Activated T-cell treated with anti-CD3 and anti-CD28 coated beads, Interleukin-2, amount 50 U/mL, for 24 hours (primary cell): ENCODE measurements around the gene RWDD3.

Source experiments
- DNase-seq: peaks from one replicate; pipeline ENCODE4 v3.0.0-alpha.2; 2020
- H3K27ac Mint-ChIP-seq: 2 replicates; pipeline ENCODE4 v1.8.0; 2020; ENCODE audit warnings: mild to moderate bottlenecking, mixed read lengths
- H3K27me3 Mint-ChIP-seq: 2 replicates; pipeline ENCODE4 v1.8.0; 2020; ENCODE audit warnings: mixed read lengths
- H3K36me3 Mint-ChIP-seq: 2 replicates; pipeline ENCODE4 v1.8.0; 2020; ENCODE audit warnings: low read depth, mixed read lengths
- H3K4me1 Mint-ChIP-seq: 2 replicates; pipeline ENCODE4 v1.8.0; 2020; ENCODE audit warnings: low read depth, mixed read lengths
- H3K4me3 Mint-ChIP-seq: 2 replicates; pipeline ENCODE4 v1.8.0; 2020; ENCODE audit warnings: mild to moderate bottlenecking, moderate library complexity, mixed read lengths
- H3K9me3 Mint-ChIP-seq: 2 replicates; pipeline ENCODE4 v1.8.0; 2020; ENCODE audit warnings: mixed read lengths

Gene RWDD3

GRCh38 chr1:95233737-95234500 is at the start of gene RWDD3:
Gene RWDD3 (plus strand): TSS chr1:95234210. CDS start chr1:95234231, 21 bp downstream.
- H3K4me3 Mint-ChIP-seq: peak within 1 kb of the TSS; percentile 86
- H3K36me3 Mint-ChIP-seq: peaks cover 30% of the 10 kb centered on the region
- H3K27me3 Mint-ChIP-seq: peaks cover 13% of the 10 kb centered on the region
- H3K27ac Mint-ChIP-seq: peak within 1 kb of the TSS; percentile 88
- H3K4me1 Mint-ChIP-seq: peaks cover 45% of the 10 kb centered on the region
- H3K9me3 Mint-ChIP-seq: no peaks in the 10 kb centered on the region
- peak; percentile 98 for DNase-seq

GRCh38 chr1:95186149-95186548 is 47.9 kb upstream of the RWDD3 start:
- Mint-ChIP-seq H3K4me3 (no peak overlapping the region), H3K27me3 (peaks cover 32% of the 10 kb centered on the region), H3K27ac (no peak overlapping the region), H3K36me3 (no peaks in the 10 kb centered on the region), H3K9me3 (no peaks in the 10 kb centered on the region), H3K4me1 (no peaks in the 10 kb centered on the region)
- DNase-seq: no peak

- Mint-ChIP-seq H3K36me3 (no peaks in the 10 kb centered on the region), H3K4me1 (no peaks in the 10 kb centered on the region), H3K27ac (no peak overlapping the region), H3K9me3 (no peaks in the 10 kb centered on the region), H3K4me3 (no peak overlapping the region), H3K27me3 (peaks cover 11% of the 10 kb centered on the region)
- DNase-seq: no peak
These were observed 40.4 kb upstream of the RWDD3 start for GRCh38 chr1:95193591-95193990.

- no peak for DNase-seq
- Mint-ChIP-seq H3K4me3 (no peak overlapping the region), H3K36me3 (no peaks in the 10 kb centered on the region), H3K4me1 (no peaks in the 10 kb centered on the region), H3K27me3 (peaks cover 17% of the 10 kb centered on the region), H3K27ac (no peak overlapping the region), H3K9me3 (no peaks in the 10 kb centered on the region)
These were observed 39.0 kb upstream of the RWDD3 start for GRCh38 chr1:95195046-95195445.

DNA sequence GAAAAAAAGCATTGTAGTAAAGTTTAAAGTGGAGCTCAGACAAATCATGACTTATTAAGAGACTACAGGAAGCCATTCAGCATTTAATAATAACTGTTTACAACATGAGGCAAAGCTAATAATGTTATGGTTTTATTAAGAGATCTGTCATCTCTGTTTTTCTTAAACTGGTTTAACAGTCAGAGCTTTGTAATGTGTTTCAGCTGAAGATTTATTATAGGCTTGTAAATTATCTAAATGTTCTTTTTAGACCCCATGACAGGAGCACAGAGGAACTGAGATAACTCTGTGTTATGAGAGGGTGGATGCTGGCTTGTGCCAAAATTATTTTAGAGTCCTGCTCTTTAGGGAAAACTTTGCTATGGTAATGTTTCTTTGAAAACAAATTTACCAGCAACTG is 38.0 kb upstream of the RWDD3 start:
- Mint-ChIP-seq H3K36me3 (no peaks in the 10 kb centered on the region), H3K9me3 (no peaks in the 10 kb centered on the region), H3K27me3 (peaks cover 11% of the 10 kb centered on the region), H3K4me1 (no peaks in the 10 kb centered on the region), H3K4me3 (no peak overlapping the region), H3K27ac (no peak overlapping the region)
- DNase-seq: no peak

DNA sequence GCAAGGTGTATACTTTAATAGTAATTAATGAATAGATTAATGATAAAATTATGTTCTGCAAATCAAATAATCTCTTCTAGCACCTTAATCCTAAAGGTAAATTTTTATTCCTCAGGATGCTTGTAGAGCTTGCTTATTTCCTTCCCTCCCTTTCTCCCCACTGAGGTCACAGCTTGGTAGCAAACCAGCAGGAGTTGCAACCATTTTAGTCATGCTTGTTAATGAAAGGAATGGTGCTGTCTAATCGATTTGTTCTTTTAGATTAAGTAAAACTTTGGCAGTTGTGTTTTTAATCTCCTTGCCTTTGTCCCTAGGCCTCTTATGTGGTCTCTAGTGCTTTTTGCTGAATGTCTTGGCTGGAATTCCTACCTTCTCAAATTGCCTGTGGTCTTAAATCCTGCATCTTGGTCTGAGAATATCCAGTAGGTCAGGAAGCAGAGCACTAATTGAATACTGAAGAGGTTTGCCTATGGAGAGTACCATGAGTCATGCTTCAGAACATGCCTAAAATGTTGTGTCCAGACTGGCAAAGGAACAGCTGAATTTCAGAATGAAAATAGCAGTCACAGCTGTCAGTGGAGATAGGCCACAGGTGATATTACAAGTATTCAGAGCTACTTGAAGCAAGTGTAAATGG is 36.3 kb upstream of the RWDD3 start:
- no peak for DNase-seq
- Mint-ChIP-seq H3K27me3 (peaks cover 13% of the 10 kb centered on the region), H3K4me3 (no peak overlapping the region), H3K4me1 (no peaks in the 10 kb centered on the region), H3K36me3 (no peaks in the 10 kb centered on the region), H3K9me3 (no peaks in the 10 kb centered on the region), H3K27ac (no peak overlapping the region)

GRCh38 chr1:95201905-95202304 is 32.1 kb upstream of the RWDD3 start:
- DNase-seq: no peak

DNA sequence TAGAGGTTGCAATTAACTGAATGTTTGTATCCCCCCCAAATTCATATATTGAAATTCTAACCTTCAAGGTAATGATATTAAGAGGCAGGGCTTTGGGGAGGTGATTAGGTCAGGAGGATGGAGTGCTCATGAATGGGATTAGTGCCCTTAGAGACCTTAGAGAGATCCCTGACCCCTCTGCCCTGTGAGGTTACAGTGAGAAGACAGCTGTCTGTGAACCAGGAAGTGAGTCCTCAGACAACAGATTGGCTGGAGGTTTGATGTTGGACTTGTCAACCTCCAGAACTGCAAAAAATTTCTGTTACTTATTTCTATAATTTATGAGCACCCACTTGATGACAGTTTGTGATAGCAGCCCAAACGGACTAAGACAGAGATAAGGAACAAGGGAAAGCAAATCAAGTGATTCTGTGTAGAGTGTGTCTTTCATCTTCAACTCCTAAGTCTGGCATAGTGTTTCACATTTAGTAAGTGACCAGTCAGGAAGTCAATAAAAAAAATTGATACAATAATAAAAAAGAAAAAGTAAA is 30.0 kb upstream of the RWDD3 start:
- Mint-ChIP-seq H3K36me3 (no peaks in the 10 kb centered on the region), H3K27me3 (peaks cover 24% of the 10 kb centered on the region), H3K4me1 (no peaks in the 10 kb centered on the region), H3K9me3 (no peaks in the 10 kb centered on the region), H3K4me3 (no peak overlapping the region), H3K27ac (no peak overlapping the region)
- DNase-seq: no peak

More at GRCh38 chr1:95201905-95202304, 32.1 kb upstream of the RWDD3 start:
- Mint-ChIP-seq H3K27ac (no peak overlapping the region), H3K9me3 (no peaks in the 10 kb centered on the region), H3K27me3 (peaks cover 17% of the 10 kb centered on the region), H3K4me1 (no peaks in the 10 kb centered on the region), H3K36me3 (no peaks in the 10 kb centered on the region), H3K4me3 (no peak overlapping the region)

DNA sequence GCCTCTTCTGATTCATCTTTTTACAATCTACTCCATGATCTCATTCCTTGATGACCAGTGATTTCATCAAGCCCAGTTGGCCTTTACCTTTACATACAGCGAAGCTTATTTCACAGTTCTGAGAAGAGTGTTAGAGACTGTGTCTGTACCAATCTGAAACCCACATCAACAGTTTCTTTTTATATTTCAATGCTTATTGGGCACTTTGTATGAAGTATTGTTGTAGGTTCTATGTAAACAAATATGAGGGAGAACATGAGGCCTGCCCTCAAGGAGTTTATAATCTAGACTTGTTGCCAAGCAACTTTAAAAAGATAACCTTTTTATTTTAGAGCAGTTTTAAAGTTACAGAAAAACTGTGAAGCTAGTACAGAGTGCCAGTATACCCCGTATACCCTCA is 27.5 kb upstream of the RWDD3 start:
- H3K36me3 Mint-ChIP-seq: no peaks in the 10 kb centered on the region
- no peaks in the 10 kb centered on the region for H3K4me1 Mint-ChIP-seq
- H3K27ac Mint-ChIP-seq: no peak overlapping the region

GRCh38 chr1:95207223-95207935 is 26.6 kb upstream of the RWDD3 start:
- no peak overlapping the region for H3K27ac Mint-ChIP-seq
- no peaks in the 10 kb centered on the region for H3K4me1 Mint-ChIP-seq

More for the DNA sequence above, 27.5 kb upstream of the RWDD3 start:
- Mint-ChIP-seq H3K27me3 (peaks cover 18% of the 10 kb centered on the region), H3K9me3 (no peaks in the 10 kb centered on the region), H3K4me3 (no peak overlapping the region)
- no peak for DNase-seq

GRCh38 chr1:95208876-95209275 is 25.1 kb upstream of the RWDD3 start:
- Mint-ChIP-seq H3K9me3 (no peaks in the 10 kb centered on the region), H3K4me3 (no peak overlapping the region), H3K36me3 (no peaks in the 10 kb centered on the region), H3K27me3 (peaks cover 12% of the 10 kb centered on the region), H3K27ac (no peak overlapping the region), H3K4me1 (no peaks in the 10 kb centered on the region)
- no peak for DNase-seq

More at GRCh38 chr1:95207223-95207935, 26.6 kb upstream of the RWDD3 start:
- Mint-ChIP-seq H3K9me3 (no peaks in the 10 kb centered on the region), H3K4me3 (no peak overlapping the region), H3K27me3 (peaks cover 17% of the 10 kb centered on the region), H3K36me3 (no peaks in the 10 kb centered on the region)
- no peak for DNase-seq

GRCh38 chr1:95209291-95209690 is 24.7 kb upstream of the RWDD3 start:
- H3K4me3 Mint-ChIP-seq: no peak overlapping the region
- no peaks in the 10 kb centered on the region for H3K36me3 Mint-ChIP-seq
- H3K4me1 Mint-ChIP-seq: no peaks in the 10 kb centered on the region
- no peak for DNase-seq
- peaks cover 12% of the 10 kb centered on the region for H3K27me3 Mint-ChIP-seq
- H3K9me3 Mint-ChIP-seq: no peaks in the 10 kb centered on the region
- H3K27ac Mint-ChIP-seq: no peak overlapping the region

- Mint-ChIP-seq H3K4me1 (no peaks in the 10 kb centered on the region), H3K27me3 (peaks cover 33% of the 10 kb centered on the region), H3K9me3 (no peaks in the 10 kb centered on the region), H3K36me3 (no peaks in the 10 kb centered on the region), H3K27ac (no peak overlapping the region), H3K4me3 (no peak overlapping the region)
- no peak for DNase-seq
These were observed 17.6 kb upstream of the RWDD3 start for GRCh38 chr1:95216292-95216990.

- H3K36me3 Mint-ChIP-seq: no peaks in the 10 kb centered on the region
- no peak overlapping the region for H3K4me3 Mint-ChIP-seq
- no peaks in the 10 kb centered on the region for H3K4me1 Mint-ChIP-seq
- DNase-seq: no peak
- no peak overlapping the region for H3K27ac Mint-ChIP-seq
- H3K9me3 Mint-ChIP-seq: no peaks in the 10 kb centered on the region
- H3K27me3 Mint-ChIP-seq: peaks cover 37% of the 10 kb centered on the region
These were observed 16.6 kb upstream of the RWDD3 start for GRCh38 chr1:95217371-95217770.
